ENCODE measurements around the gene TRA2A. TPM values are rescaled to one million over a fixed set of nuclear protein-coding genes. Genes with fewer than 3 reads are reported as not detected.

Gene TRA2A
- total and polyA plus RNA-seq, 10 of the 15 experiments (the other 5 are each of a cell fraction or from before 2014, with no cell fraction given): 25.0 to 224 (median 91.3) TPM

- BruUV-seq (replicated peaks): no TSS peak
- ATAC-seq (peak; percentile 7), DNase-seq (ENCODE audit: low read depth, low spot score) (no peak), FAIRE-seq (no peak)
- Histone ChIP-seq H4K20me1 (ENCODE audit: control insufficient read depth, insufficient read depth) (no peaks in the 10 kb centered on the region), H3K27ac (ENCODE audit: control insufficient read depth, insufficient read depth) (peak overlapping the region; percentile 22), H3K4me3 (no peak overlapping the region), H3K27me3 (replicated peaks in 1 of 2; ENCODE audit: control insufficient read depth in 2 of 2, insufficient read depth in 2 of 2, low read length in 1 of 2) (no peaks in the 10 kb centered on the region), H3K4me1 (ENCODE audit: control insufficient read depth, insufficient read depth, low read length) (peaks cover 13% of the 10 kb centered on the region), H2AFZ (ENCODE audit: control insufficient read depth, low read depth, low read length) (peak overlapping the region; percentile 53; the same call in 1 of the 2 replicates), H3K9ac (ENCODE audit: control insufficient read depth, insufficient read depth, low read length) (no peak overlapping the region), H3K9me3 (replicated peaks; ENCODE audit: control insufficient read depth, insufficient read depth, low read length) (peaks cover 1% of the 10 kb centered on the region), H3K4me2 (ENCODE audit: control insufficient read depth, insufficient read depth) (peak overlapping the region; percentile 75; the same call in 1 of the 2 replicates), H3K79me2 (ENCODE audit: control insufficient read depth, insufficient read depth, low read length) (no peaks in the 10 kb centered on the region), H3K36me3 (ENCODE audit: control insufficient read depth in 2 of 2, insufficient read depth in 2 of 2, low read length in 1 of 2) (no peaks in the 10 kb centered on the region)
- WGBS (ENCODE audit: insufficient coverage, insufficient replicate concordance, low lambda C conversion rate, missing lambda C conversion rate): 76% methylated on average over 1 of the region's 1 CpG
- TF ChIP-seq, protein P1, sequence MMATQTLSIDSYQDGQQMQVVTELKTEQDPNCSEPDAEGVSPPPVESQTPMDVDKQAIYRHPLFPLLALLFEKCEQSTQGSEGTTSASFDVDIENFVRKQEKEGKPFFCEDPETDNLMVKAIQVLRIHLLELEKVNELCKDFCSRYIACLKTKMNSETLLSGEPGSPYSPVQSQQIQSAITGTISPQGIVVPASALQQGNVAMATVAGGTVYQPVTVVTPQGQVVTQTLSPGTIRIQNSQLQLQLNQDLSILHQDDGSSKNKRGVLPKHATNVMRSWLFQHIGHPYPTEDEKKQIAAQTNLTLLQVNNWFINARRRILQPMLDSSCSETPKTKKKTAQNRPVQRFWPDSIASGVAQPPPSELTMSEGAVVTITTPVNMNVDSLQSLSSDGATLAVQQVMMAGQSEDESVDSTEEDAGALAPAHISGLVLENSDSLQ (IDR thresholded peaks at IDR 0.05): peak; percentile 29; the same call in 1 of the 2 replicates
- no peak for TF ChIP-seq GABPA (IDR thresholded peaks at IDR 0.05; ENCODE audit: low read depth)
- peak; percentile 59; the same call in 1 of the 2 replicates for TF ChIP-seq ATF7 (IDR thresholded peaks at IDR 0.05; ENCODE audit: low read depth)
- TF ChIP-seq MYC (IDR thresholded peaks at IDR 0.05; ENCODE audit: insufficient read depth, insufficient read length, insufficient replicate concordance, low read length, severe bottlenecking): no peak
- TF ChIP-seq NFYB (IDR thresholded peaks at IDR 0.05; ENCODE audit: insufficient read depth, low read depth, low read length): no peak
- TF ChIP-seq, protein P2, sequence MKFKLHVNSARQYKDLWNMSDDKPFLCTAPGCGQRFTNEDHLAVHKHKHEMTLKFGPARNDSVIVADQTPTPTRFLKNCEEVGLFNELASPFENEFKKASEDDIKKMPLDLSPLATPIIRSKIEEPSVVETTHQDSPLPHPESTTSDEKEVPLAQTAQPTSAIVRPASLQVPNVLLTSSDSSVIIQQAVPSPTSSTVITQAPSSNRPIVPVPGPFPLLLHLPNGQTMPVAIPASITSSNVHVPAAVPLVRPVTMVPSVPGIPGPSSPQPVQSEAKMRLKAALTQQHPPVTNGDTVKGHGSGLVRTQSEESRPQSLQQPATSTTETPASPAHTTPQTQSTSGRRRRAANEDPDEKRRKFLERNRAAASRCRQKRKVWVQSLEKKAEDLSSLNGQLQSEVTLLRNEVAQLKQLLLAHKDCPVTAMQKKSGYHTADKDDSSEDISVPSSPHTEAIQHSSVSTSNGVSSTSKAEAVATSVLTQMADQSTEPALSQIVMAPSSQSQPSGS (IDR thresholded peaks at IDR 0.05; ENCODE audit: low read length): no peak
- no peak for TF ChIP-seq IKZF1 (conservative IDR thresholded peaks at IDR 0.05)
- TF ChIP-seq, protein P3, sequence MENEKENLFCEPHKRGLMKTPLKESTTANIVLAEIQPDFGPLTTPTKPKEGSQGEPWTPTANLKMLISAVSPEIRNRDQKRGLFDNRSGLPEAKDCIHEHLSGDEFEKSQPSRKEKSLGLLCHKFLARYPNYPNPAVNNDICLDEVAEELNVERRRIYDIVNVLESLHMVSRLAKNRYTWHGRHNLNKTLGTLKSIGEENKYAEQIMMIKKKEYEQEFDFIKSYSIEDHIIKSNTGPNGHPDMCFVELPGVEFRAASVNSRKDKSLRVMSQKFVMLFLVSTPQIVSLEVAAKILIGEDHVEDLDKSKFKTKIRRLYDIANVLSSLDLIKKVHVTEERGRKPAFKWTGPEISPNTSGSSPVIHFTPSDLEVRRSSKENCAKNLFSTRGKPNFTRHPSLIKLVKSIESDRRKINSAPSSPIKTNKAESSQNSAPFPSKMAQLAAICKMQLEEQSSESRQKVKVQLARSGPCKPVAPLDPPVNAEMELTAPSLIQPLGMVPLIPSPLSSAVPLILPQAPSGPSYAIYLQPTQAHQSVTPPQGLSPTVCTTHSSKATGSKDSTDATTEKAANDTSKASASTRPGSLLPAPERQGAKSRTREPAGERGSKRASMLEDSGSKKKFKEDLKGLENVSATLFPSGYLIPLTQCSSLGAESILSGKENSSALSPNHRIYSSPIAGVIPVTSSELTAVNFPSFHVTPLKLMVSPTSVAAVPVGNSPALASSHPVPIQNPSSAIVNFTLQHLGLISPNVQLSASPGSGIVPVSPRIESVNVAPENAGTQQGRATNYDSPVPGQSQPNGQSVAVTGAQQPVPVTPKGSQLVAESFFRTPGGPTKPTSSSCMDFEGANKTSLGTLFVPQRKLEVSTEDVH (IDR thresholded peaks at IDR 0.05; ENCODE audit: low read depth, partially characterized antibody): no peak
- ChIA-PET RAD21 (ENCODE audit: unreplicated experiment) (interaction anchor here (0.6 to 4.7 kb wide), 8 partner anchors 22 to 460 kb away, joined by 3 to 46 read pairs (median 8); no protein-coding TSS in a partner anchor), POLR2A (interaction anchor here (1.2 kb wide), 1 partner anchor 116 kb away, joined by 8 read pairs; no protein-coding TSS in a partner anchor), SMC1A (ENCODE audit: uncharacterized antibody, unreplicated experiment) (interaction anchor here (0.9 to 6.4 kb wide), 16 partner anchors 10 to 279 kb away, joined by 3 to 50 read pairs (median 4); partner anchors contain the start of gene STK31), CTCF (interaction anchor here (1.0 to 9.7 kb wide), 22 partner anchors 15 to 361 kb away, joined by 3 to 71 read pairs (median 6); partner anchors contain the start of gene STK31)
- in situ Hi-C loops (cut with MboI) (no loop called here), intact Hi-C loops (cut with micrococcal nuclease; ENCODE audit: unreplicated experiment) (loop anchor here (1.0 to 10.0 kb wide), 5 partner anchors 49 to 1029 kb away; partner anchors contain the start of gene PALS2)
Observed at GRCh38 chr7:23545493-23545892, 13.7 kb upstream of the TRA2A start.

All from GM12878 (cell line).